GM18519 (cell line): ENCODE data around the gene TOR3A.

Experiments used
- ATAC-seq: cut with Tn5 transposase; IDR thresholded peaks from one replicate; pipeline ENCODE4 v1.9.1; 2021; ENCODE audit warnings: mild to moderate bottlenecking, moderate library complexity; ENCODE audit not compliant: unreplicated experiment, low FRiP score

The TOR3A gene

GRCh38 chr1:179142889-179143299, 61.0 kb downstream of the TOR3A start:
- ATAC-seq: no peak

GRCh38 chr1:179143322-179143721, 61.5 kb downstream of the TOR3A start:
- no peak for ATAC-seq

GRCh38 chr1:179144626-179145025, 62.8 kb downstream of the TOR3A start:
- ATAC-seq: no peak

- no peak for ATAC-seq
Measured at GRCh38 chr1:179145521-179145920, 63.7 kb downstream of the TOR3A start.
